Limb (tissue), 2 donors: Measurements from ENCODE around the gene XIRP2.

ENCODE experiments used
- DNase-seq, 2 donors: peaks; one replicate each; pipeline ENCODE4 v3.0.0-alpha.2; 2016; ENCODE audit errors: extremely low spot score in 2 of 2

Gene XIRP2, protein sequence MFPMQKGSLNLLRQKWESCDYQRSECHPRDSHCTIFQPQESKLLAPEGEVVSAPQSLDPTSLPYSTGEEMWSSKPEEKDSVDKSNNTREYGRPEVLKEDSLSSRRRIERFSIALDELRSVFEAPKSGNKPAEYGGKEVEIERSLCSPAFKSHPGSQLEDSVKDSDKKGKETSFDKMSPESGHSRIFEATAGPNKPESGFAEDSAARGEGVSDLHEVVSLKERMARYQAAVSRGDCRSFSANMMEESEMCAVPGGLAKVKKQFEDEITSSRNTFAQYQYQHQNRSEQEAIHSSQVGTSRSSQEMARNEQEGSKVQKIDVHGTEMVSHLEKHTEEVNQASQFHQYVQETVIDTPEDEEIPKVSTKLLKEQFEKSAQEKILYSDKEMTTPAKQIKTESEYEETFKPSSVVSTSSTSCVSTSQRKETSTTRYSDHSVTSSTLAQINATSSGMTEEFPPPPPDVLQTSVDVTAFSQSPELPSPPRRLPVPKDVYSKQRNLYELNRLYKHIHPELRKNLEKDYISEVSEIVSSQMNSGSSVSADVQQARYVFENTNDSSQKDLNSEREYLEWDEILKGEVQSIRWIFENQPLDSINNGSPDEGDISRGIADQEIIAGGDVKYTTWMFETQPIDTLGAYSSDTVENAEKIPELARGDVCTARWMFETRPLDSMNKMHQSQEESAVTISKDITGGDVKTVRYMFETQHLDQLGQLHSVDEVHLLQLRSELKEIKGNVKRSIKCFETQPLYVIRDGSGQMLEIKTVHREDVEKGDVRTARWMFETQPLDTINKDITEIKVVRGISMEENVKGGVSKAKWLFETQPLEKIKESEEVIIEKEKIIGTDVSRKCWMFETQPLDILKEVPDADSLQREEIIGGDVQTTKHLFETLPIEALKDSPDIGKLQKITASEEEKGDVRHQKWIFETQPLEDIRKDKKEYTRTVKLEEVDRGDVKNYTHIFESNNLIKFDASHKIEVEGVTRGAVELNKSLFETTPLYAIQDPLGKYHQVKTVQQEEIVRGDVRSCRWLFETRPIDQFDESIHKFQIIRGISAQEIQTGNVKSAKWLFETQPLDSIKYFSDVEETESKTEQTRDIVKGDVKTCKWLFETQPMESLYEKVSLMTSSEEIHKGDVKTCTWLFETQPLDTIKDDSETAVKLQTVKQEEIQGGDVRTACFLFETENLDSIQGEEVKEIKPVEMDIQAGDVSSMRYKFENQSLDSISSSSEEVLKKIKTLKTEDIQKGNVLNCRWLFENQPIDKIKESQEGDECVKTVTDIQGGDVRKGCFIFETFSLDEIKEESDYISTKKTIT (N-terminal part only)

DNA sequence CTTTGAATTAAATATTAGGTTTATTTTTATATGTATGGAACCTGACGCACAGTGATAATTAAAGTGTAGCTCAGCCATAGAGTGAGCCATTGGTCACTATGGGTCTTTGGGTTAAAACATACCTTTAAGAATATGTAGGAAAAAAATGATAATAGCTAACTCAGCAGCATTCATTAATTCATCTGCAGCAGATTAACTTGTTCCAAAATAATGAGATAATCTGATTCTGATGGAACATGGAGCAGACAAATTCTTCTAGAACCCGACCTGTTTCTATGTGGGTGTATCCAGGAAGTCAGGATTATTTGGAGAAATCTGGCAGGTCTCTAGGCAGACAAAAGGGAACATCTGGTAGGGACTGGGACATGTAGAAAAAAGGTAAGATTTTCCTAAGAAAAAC lies at the start of gene XIRP2:
Gene XIRP2, plus strand, starts transcription at position 301 of the 400 bp plus-strand sequence. CDS start 15,003 bp downstream, outside the sequence.
- DNase-seq: no peak

- no peak for DNase-seq
Observed at GRCh38 chr2:166841152-166841551, 47.1 kb upstream of the XIRP2 start.

- no peak for DNase-seq
Observed at GRCh38 chr2:166841679-166842078, 46.6 kb upstream of the XIRP2 start.

- DNase-seq: no peak
Observed at GRCh38 chr2:166844111-166844510, 44.2 kb upstream of the XIRP2 start.

- no peak for DNase-seq
Observed at GRCh38 chr2:166862468-166863132, 25.7 kb upstream of the XIRP2 start.

GRCh38 chr2:166867874-166868514 lies 20.3 kb upstream of the XIRP2 start:
- no peak for DNase-seq

- no peak for DNase-seq
Observed at GRCh38 chr2:166870346-166870745, 17.9 kb upstream of the XIRP2 start.

GRCh38 chr2:166881177-166881576 lies 7.1 kb upstream of the XIRP2 start:
- DNase-seq: no peak

DNA sequence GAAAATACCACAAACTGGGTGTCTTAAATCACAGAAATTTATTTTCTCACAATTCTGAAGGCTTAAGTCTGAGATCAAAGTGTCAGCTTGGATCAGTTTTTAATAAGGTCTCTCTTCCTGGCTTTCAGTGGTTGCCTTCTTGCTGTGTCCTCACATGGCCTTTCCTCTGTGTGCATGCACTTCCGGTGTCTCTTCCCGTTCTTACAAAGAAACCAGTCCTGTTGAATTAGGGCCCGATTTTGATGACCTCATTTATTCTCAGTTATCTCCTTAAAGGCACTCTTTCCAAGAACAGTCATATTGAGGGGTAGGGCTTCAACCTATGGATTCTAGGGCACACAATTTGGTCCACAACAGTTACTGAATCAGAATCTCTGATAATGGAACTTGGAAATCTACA lies 5.4 kb upstream of the XIRP2 start:
- DNase-seq: no peak

GRCh38 chr2:166891727-166892126 lies 3.4 kb downstream of the XIRP2 start:
- no peak for DNase-seq

GRCh38 chr2:166892397-166892796 lies 4.1 kb downstream of the XIRP2 start:
- DNase-seq: no peak

DNA sequence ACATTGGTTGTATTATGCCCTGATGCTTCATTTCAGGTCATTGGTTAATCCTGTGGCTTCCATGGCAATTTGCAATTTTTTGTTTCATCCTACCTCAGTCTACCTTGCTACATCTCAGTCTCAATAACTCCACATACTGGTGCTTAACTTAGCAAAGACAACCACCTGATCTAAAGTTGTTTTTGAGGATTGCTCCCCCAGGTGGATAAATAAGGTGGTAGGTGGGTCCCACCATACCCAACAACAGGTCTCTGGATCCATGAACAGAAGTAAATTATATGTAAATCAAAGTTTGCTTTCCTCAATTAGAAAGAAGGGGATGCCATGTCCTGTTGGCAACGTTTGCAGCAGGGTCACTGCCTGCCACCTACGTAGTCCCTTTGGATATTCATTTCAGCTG lies 7.0 kb downstream of the XIRP2 start:
- no peak for DNase-seq

DNA sequence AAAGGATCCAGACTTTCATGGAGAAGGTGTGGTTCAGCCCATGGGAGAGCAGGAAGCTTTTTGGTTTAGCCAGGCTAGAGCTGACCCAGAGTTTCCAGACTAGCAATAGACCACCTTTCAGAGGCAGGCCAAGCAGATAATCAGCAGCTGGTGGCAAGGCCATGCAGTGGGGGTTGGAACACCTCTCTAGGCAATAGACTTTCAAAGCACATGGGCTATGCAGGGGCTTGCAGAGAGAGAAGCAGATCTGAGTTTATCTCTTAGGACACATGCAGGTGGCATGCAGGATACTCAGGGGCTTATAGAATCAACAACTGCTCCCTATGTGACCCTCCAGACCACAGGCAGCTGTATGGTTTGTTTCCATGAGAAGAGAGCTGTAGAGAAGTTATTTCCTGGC lies 9.4 kb downstream of the XIRP2 start:
- DNase-seq: no peak

DNA sequence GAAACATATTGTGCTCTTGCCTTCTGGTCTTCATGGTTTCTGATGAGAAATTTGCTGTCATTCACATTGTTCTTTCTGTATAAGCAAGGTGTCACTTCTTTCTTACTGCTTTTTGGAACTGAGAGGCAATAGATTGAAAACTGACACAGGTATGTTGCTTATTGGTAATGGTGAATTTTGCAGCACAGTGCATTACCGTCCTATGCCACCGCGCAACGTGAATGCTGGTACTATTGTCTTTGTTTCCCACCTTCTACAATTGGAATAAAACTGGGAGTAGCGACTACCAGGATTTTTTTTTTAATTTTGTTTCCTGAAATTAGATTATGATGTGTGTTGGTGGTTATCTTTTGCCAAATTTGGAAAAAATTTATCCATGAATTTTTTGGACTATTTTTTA lies 11.4 kb downstream of the XIRP2 start:
- no peak for DNase-seq

- DNase-seq: no peak
Observed at GRCh38 chr2:166900700-166901099, 12.4 kb downstream of the XIRP2 start.

DNA sequence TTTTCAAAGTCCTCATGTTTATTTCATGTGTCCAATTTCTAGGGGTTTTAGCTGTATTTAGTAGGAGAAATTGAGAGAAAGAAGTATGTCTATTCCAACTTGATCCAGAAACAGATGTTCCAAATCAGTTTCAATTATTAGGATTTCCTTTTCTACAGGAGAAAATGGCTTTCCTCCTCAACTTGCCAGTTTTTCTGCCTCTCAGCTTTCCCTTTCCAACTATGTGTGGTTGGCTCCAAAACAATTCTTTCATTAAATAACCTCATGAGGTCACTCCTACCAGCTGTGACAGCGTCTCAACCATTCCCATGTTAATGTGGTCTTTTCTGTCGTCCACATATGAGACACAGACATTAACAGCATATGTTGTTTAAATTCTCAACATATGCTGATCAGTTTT lies 13.1 kb downstream of the XIRP2 start:
- peak in 1 of 2 donors; percentile 49 for DNase-seq

- no peak for DNase-seq
Observed at GRCh38 chr2:166916987-166917386, 28.7 kb downstream of the XIRP2 start.

GRCh38 chr2:166917415-166917814 lies 29.1 kb downstream of the XIRP2 start:
- DNase-seq: no peak

DNA sequence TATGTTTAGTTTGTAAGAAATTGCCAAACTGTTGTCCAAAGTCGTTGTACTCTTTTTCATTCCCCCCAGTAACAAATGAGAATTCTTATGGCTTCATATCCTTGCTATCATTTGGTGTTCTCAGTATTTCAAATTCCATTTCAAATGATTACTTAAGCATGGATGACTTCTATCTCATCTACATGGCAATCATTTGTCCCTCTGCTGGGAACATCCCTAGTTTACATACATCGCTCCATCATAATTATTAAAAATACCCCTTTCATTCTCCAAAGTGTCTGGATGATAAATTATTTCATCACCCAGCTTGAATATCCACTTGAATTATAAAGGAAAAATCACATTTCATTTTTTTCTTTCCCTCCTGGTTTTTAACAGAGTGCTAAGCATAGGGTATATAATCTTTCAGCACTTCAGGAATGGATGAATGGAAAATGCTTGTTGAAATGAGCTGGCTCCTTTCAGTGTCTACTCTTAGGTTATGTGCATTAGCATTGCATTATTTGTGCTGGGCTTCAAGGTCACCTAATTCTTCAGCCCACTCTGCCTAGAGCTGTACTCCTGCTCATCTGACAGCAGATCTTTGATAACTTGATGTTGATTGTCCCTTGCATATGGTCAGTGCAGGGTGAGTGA lies 33.1 kb downstream of the XIRP2 start:
- no peak for DNase-seq

DNA sequence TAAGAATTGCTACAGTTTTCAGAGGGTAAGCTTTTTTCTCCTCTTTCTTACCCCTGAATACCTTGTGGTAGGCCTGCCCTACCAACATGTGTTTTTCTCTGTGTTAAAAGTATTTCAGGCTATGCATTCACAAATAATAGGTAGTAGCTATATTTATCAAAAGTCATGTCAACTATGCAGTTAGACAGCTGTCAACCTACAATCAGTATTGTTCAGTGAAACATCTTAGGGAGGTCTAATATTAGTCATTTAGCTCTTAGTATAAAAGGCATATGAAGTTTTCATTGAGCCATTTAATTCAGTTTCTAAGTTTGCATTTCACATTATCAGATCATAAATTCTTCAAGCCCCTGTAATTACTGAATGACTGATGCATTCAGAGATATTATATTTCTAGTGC lies 36.7 kb downstream of the XIRP2 start:
- DNase-seq: no peak
